OCI-LY7 (cell line): ENCODE data around the gene IRX6. TPM values are rescaled to one million over a fixed set of nuclear protein-coding genes. Genes with fewer than 3 reads are reported as not detected.

Experiments used
- BruUV-seq: library from RNA; stranded (reverse); fragments of 400-500 nt; replicated peaks from 2 replicates; lab custom pipeline; 2021; lab: Mats Ljungman, UMichigan
- CTCF ChIA-PET: fragments of 300-600 bp; sonication (Branson Sonifier 250); formaldehyde crosslinking; loops from one replicate; lab custom pipeline; 2022; ENCODE audit warnings: antibody characterized with exemption; ENCODE audit not compliant: unreplicated experiment; lab: Charles Lee
- POLR2A ChIA-PET: fragments of 300-600 bp; sonication (Branson Sonifier 250); formaldehyde crosslinking; loops from one replicate; lab custom pipeline; 2022; ENCODE audit warnings: antibody characterized with exemption; lab: Charles Lee
- DNase-seq: peaks from one replicate; pipeline ENCODE4 v3.0.0-alpha.2; 2015; ENCODE audit warnings: low spot score
- H2AFZ ChIP-seq: fragments of 200-600 bp; sonication (generic), shearing (Covaris generic); 2 replicates; pipeline ENCODE4 v1.6.1; 2014; ENCODE audit warnings: mild to moderate bottlenecking, antibody characterized with exemption, low read length, moderate library complexity
- H3K27ac ChIP-seq: fragments of 200-600 bp; sonication (generic); 2 replicates; pipeline ENCODE4 v1.5.1; 2014; ENCODE audit warnings: mixed run types, low read depth, mild to moderate bottlenecking, moderate library complexity, low read length, inconsistent platforms; ENCODE audit not compliant: poor library complexity, severe bottlenecking
- H3K36me3 ChIP-seq: fragments of 200-600 bp; sonication (generic); 2 replicates; pipeline ENCODE4 v1.6.1; 2014; ENCODE audit warnings: mild to moderate bottlenecking, antibody characterized with exemption, low read length, moderate library complexity, mixed read lengths; ENCODE audit not compliant: insufficient read depth
- H3K4me1 ChIP-seq: fragments of 200-600 bp; sonication (generic); 2 replicates; pipeline ENCODE4 v1.5.1; 2014; ENCODE audit warnings: mild to moderate bottlenecking, low read length; ENCODE audit not compliant: insufficient read depth, poor library complexity, severe bottlenecking
- H3K4me2 ChIP-seq: fragments of 200-600 bp; sonication (generic); 2 replicates; pipeline ENCODE4 v1.6.1; 2014; ENCODE audit warnings: mild to moderate bottlenecking, low read length
- H3K4me3 ChIP-seq: fragments of 200-600 bp; sonication (generic); 2 replicates; pipeline ENCODE4 v1.5.1; 2014; ENCODE audit warnings: mild to moderate bottlenecking, low read depth, low read length; ENCODE audit not compliant: poor library complexity, severe bottlenecking
- H3K79me2 ChIP-seq: fragments of 200-600 bp; sonication (generic); 2 replicates; pipeline ENCODE4 v1.6.1; 2016; ENCODE audit warnings: low read depth, mild to moderate bottlenecking, low read length, moderate library complexity, mixed read lengths; ENCODE audit not compliant: insufficient read depth
- H3K9me2 ChIP-seq: fragments of 200-600 bp; sonication (generic); 2 replicates; pipeline ENCODE4 v1.6.1; 2016; ENCODE audit warnings: mild to moderate bottlenecking, low read length, mixed read lengths; ENCODE audit not compliant: insufficient read depth
- H3K9me3 ChIP-seq: fragments of 200-600 bp; sonication (generic); 2 replicates; pipeline ENCODE4 v1.6.1; 2014; ENCODE audit warnings: mild to moderate bottlenecking, mixed run types, low read length, mixed read lengths
- H4K20me1 ChIP-seq: fragments of 200-600 bp; sonication (generic); 2 replicates; pipeline ENCODE4 v1.6.1; 2014; ENCODE audit warnings: mild to moderate bottlenecking, antibody characterized with exemption, low read length, moderate library complexity, mixed read lengths; ENCODE audit not compliant: insufficient read depth
- EZH2phosphoT487 ChIP-seq: fragments of 200-600 bp; sonication (generic); IDR thresholded peaks from 2 replicates; pipeline ENCODE4 v1.6.1; 2018; ENCODE audit warnings: low read depth, borderline replicate concordance, mild to moderate bottlenecking, mixed run types, antibody characterized with exemption, low read length, moderate library complexity, mixed read lengths
- intact Hi-C: fragments of 100-400 bp; cut with micrococcal nuclease; formaldehyde crosslinking; loops from one replicate; pipeline ENCODE4 v1.10.0; 2022; ENCODE audit not compliant: unreplicated experiment
- total RNA-seq, 2 experiments: library from RNA; depleted of rRNA in 1 of 2; stranded (reverse); fragments of >200 nt in 1 of 2; shearing (Covaris generic) in 1 of 2; gene quantifications; 2 replicates each; pipeline ENCODE4 v1.2.3, GENCODE V29; 2014 to 2022
- TF ChIP-seq, protein P1 (sequence below): fragments of 200-600 bp; sonication (generic); conservative IDR thresholded peaks from 2 replicates; pipeline ENCODE4 v1.5.1; 2014; ENCODE audit warnings: mild to moderate bottlenecking, antibody characterized with exemption, low read length, moderate library complexity, mixed read lengths

IRX6 gene
- total RNA-seq, 2 experiments from 2014 or later: not detected

DNA sequence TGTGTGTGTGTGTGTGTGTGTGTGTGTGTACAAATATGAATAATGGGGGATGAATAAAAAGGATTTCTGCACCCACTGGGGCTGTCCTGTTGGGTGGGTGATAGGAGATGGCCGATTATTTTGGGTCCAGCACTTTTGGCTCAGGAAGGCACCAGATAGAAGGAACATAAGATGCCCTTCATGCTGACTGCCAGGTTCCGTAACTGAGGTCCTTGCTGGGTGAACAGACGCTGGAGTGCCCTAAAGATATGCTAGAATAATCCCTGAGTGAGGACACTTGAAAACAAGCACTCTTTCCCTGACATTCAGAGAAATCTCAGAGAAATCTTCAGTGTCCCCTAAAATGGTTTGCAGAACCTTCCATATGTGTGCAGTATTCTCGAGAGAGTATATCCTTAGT lies 17.7 kb downstream of the IRX6 start:
- POLR2A ChIA-PET: no interaction called here
- Histone ChIP-seq H3K9me2 (no peaks in the 10 kb centered on the region), H3K79me2 (no peaks in the 10 kb centered on the region), H2AFZ (no peak overlapping the region), H3K27ac (no peak overlapping the region), H3K4me3 (no peak overlapping the region), H3K4me1 (peaks cover 6% of the 10 kb centered on the region), H4K20me1 (no peaks in the 10 kb centered on the region), H3K9me3 (no peaks in the 10 kb centered on the region), H3K36me3 (no peaks in the 10 kb centered on the region), H3K4me2 (no peak overlapping the region)
- CTCF ChIA-PET: no interaction called here
- DNase-seq: no peak
- TF ChIP-seq EZH2phosphoT487: no peak
- TF ChIP-seq, protein P1, sequence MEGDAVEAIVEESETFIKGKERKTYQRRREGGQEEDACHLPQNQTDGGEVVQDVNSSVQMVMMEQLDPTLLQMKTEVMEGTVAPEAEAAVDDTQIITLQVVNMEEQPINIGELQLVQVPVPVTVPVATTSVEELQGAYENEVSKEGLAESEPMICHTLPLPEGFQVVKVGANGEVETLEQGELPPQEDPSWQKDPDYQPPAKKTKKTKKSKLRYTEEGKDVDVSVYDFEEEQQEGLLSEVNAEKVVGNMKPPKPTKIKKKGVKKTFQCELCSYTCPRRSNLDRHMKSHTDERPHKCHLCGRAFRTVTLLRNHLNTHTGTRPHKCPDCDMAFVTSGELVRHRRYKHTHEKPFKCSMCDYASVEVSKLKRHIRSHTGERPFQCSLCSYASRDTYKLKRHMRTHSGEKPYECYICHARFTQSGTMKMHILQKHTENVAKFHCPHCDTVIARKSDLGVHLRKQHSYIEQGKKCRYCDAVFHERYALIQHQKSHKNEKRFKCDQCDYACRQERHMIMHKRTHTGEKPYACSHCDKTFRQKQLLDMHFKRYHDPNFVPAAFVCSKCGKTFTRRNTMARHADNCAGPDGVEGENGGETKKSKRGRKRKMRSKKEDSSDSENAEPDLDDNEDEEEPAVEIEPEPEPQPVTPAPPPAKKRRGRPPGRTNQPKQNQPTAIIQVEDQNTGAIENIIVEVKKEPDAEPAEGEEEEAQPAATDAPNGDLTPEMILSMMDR: no peak
- intact Hi-C loops: no loop called here
- no TSS peak for BruUV-seq

GRCh38 chr16:55346475-55346874 lies 22.5 kb downstream of the IRX6 start:
- no peaks in the 10 kb centered on the region for H3K36me3 ChIP-seq
- H3K79me2 ChIP-seq: no peaks in the 10 kb centered on the region
- H2AFZ ChIP-seq: no peak overlapping the region
- DNase-seq: no peak
- H3K27ac ChIP-seq: no peak overlapping the region
- intact Hi-C loops: no loop called here
- H3K9me3 ChIP-seq: no peaks in the 10 kb centered on the region
- H3K4me2 ChIP-seq: no peak overlapping the region
- BruUV-seq: no TSS peak
- POLR2A ChIA-PET: interaction anchor here (0.7 kb wide), 1 partner anchor 11 kb away, joined by 5 read pairs; no protein-coding TSS in a partner anchor
- CTCF ChIA-PET: no interaction called here
- TF ChIP-seq EZH2phosphoT487: no peak
- TF ChIP-seq, protein P1: no peak
- H4K20me1 ChIP-seq: no peaks in the 10 kb centered on the region
- H3K4me1 ChIP-seq: no peaks in the 10 kb centered on the region
- H3K9me2 ChIP-seq: no peaks in the 10 kb centered on the region
- no peak overlapping the region for H3K4me3 ChIP-seq

GRCh38 chr16:55349867-55350266 lies 25.9 kb downstream of the IRX6 start:
- ChIA-PET POLR2A (interaction anchor here (1.4 kb wide), 1 partner anchor 11 kb away, joined by 6 read pairs; no protein-coding TSS in a partner anchor), CTCF (no interaction called here)
- Histone ChIP-seq H3K4me3 (no peak overlapping the region), H3K36me3 (no peaks in the 10 kb centered on the region), H3K4me2 (no peak overlapping the region), H4K20me1 (no peaks in the 10 kb centered on the region), H3K9me3 (no peaks in the 10 kb centered on the region), H3K9me2 (no peaks in the 10 kb centered on the region), H3K4me1 (no peaks in the 10 kb centered on the region), H3K27ac (no peak overlapping the region), H2AFZ (no peak overlapping the region), H3K79me2 (no peaks in the 10 kb centered on the region)
- BruUV-seq: no TSS peak
- TF ChIP-seq EZH2phosphoT487: no peak
- TF ChIP-seq, protein P1: no peak
- no peak for DNase-seq
- intact Hi-C loops: no loop called here
